GM12891 (cell line): ENCODE results near the gene TBL1X.

Experiments
- POLR2A ChIP-seq: IDR thresholded peaks from 2 replicates; pipeline ENCODE4 v1.6.1; 2011; ENCODE audit warnings: low read depth, low read length, control low read depth
- POLR2AphosphoS5 ChIP-seq: IDR thresholded peaks from 2 replicates; pipeline ENCODE4 v1.6.1; 2011; ENCODE audit warnings: low read depth, low read length, control low read depth
- TAF1 ChIP-seq: IDR thresholded peaks from 2 replicates; pipeline ENCODE4 v1.6.1; 2011; ENCODE audit warnings: low read depth, low read length, control low read depth

- TF ChIP-seq POLR2A (no peak), POLR2AphosphoS5 (no peak), TAF1 (no peak)
Observed at GRCh38 chrX:9483376-9483775, 18.5 kb downstream of the TBL1X start.
